ENCODE measurements around the gene COL4A1.

Gene COL4A1

DNA sequence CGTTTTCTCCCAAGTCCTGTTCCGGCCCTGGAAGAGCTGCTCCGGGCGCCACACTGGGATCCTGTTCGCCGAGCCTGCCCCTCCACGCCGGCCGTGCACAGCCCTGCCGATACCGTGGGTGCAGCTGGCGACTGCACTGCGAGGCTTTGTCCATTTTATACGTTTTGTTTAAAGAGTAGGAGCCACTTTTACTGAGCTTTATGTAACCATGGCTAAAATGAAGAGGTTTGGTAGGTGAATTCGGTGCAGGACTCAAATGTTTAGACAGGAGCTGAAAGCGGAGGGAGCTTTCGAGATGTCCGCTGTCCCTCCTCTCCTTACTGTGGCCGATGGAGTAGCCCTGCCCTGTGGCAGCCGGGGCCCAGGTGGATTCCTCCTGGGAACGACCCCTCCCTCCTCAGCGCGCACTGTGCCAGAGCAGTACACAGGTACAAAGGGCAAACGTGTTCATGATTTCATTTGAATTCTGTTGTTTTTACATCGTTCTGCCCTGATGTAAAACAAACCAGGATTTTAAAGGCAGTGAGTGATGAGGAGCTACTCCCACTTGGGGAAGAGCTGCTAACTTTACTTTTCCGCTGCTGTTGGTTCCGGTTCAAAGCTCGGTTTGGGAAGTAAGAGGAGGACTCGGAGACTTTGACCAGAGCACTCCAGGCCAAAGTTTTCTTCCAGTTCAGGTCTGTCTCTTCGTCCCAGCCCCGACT lies 1.9 kb upstream of the COL4A1 start:
- no peak for DNase-seq

DNA sequence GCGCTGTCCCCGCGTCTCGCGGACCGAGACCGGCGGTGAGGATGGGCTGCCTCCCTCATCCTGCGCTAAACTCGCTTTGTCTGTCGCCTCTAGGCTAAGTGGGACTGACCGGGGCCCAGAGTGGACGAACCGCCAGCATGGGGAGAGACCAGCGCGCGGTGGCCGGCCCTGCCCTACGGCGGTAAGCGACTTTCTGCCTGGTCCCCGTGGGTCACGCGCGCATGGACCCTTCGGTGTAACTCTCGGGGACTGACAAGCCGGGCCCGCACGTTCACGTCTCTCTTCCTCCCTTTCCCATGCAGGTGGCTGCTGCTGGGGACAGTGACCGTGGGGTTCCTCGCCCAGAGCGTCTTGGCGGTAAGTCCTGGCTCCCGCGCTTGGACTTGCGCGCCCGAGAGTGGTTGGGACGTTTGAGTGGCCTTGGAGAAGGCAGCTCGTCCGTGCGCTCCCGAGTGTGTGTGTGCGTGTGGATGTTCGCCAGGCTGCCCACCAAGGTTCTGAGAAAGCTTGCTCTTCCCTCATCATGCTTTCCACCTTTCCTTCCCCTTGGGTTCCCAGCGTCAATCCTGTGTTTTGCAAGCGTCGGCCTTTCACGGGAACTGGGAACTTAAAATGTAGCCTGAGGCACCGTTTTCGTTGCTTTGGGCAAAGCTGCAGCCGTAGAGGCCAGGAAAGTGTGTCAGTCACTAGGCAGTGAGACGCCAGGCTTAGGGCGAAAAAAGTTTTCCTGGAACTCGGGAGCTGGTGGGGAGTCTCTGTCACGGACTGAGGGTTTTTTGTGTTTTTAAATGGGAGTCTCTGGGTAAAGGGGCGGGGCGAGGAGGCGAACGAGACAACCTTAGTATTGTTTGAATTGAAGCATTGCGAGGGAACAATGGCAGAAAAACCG lies 1.1 kb upstream of the COL4A1 start:
- DNase-seq, result no peak

GRCh38 chr13:110306340-110306959 lies 507 bp downstream of the COL4A1 start:
- no peak for DNase-seq

GRCh38 chr13:110305949-110306339 lies 1.0 kb downstream of the COL4A1 start:
- no peak for DNase-seq

DNA sequence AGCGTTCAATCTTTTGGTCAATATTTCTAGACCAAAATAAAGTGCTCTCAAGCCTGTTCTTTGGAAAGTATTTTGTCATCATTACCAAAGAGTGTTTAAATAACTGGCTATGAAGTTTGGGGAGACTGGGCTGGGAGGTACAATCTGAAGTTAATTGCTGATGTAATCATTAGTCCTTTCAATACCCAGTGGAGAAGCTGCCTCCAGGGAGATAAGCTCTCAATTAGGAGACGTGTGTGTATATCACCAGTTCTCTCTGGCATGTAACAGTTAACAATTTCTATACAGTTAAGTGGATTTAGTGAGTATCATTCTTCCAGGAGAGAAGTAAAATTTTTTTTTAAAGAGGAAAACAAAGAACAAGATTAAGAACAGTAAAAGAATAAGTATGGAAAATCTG lies 1.4 kb downstream of the COL4A1 start:
- no peak for DNase-seq

- DNase-seq, result no peak
These were observed 2.0 kb downstream of the COL4A1 start for GRCh38 chr13:110305001-110305400.

DNA sequence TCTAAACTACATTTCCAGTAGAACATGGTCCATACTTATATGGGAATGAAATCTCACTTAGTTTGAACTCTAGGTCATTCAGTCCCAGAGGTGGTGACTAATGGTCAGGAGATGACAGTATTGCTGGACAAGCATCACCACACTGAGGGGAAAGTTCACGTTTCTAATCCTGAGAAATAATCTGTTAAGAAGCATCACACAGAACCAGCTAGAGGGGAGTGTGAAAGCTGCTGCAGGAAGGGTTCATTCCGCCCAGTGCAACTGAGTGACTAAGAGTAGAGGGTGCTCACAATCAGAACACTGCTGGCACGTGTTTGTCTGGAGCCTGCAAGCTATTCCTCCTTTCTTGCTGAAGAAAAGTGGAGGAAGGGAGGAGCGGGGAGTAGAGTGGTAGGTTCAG lies 2.7 kb downstream of the COL4A1 start:
- no peak for DNase-seq

- DNase-seq, result no peak
These were observed 3.3 kb downstream of the COL4A1 start for GRCh38 chr13:110303644-110304043.

GRCh38 chr13:110302997-110303396 lies 4.0 kb downstream of the COL4A1 start:
- DNase-seq, result no peak

DNA sequence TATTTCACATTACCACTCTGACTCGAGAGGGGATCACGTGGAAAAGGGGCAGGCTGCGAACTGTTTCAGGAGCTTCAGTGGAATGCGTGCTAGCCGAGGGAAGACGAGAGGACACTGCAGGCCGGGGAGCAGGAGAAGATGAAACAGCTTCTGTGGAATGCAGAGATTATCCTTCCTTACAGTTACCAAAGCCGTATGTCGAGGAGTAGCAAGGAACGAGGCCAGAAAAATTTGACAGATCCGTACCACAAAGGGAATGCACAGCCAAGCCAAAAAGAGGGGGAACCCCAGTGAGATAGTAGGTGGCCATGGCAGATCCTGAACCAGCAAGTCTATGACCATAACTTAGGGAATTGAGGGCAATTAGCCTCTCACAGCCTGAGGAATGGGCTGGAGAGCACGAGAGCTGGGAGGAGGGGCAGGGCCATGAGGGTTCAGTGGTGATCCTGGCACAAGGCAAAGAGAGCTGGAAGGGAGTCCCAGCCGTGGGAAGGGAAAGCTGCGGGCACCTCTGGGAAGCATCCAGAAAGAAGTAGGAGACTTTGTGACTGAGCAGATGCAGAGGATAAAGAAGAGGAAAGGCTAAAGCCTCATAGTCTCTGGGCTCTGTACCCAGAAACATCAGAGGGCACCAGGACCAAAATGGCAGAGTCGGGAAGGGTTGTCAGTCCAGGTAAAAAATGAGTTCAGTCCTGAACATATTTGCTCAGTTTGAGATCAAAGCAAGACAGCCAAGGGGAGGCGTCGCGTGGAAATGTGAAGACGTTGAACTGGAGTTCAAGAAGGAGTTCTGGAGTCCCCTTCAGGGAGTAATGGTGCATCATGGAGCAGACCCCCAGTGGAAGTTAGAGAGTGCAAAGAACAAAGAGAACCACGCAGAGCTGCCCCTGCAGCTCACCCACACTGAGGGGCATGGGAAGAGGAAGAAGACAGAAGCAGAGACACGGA lies 5.1 kb downstream of the COL4A1 start:
- no peak for DNase-seq

DNA sequence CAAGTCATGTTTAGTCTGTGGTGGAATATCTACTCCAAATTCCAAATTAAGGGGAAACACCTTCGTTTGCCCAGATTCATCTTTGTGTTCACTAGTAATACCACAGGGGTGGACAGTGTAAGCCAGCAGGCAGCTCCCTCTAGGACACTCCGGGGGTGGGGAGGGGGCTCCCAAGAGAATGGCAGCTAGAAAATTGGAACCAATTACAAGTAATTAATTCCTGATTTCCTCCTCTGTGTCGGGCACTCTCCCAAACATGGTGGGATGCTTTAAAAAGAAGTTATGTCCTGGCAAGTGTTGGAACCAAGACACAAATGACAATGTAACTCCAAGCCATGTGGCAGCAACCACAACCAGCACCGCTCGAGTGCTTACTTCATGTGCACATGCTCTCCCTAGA lies 5.9 kb downstream of the COL4A1 start:
- no peak for DNase-seq

DNA sequence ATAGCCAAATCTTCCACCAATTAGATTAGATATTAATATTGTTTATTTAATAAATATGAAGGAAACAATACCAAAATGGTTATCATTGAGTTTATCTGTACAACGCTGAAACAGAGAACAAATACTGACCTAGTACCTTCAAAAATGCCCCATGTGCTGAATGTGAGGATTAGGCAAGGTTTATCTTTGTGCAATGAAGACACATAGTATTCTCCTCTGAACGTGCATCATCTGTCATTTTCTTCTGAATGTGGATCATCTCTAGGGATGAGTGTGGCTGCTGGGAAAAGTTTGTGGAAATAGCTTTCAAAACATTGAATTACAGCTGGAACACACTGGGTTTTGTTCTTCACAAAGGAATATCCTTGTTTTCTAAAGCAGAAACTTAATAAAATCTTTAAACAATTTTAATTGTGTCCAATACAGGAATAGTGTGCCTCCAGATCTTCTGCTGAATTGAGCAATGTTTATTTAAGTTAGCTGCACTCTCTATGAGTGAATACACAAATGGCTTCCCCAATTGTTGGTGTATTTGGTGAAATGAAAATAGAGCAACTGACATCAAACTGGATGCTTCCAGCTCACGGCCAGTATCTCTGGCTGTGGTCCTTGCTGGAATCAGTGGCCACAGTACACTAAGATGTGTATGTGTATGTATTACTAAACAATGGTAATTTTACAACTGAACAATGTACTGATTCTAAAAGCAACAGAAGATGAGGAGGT lies 6.7 kb downstream of the COL4A1 start:
- DNase-seq, result no peak

GRCh38 chr13:110299283-110299840 lies 7.6 kb downstream of the COL4A1 start:
- DNase-seq, result no peak

- DNase-seq, result no peak
These were observed 8.3 kb downstream of the COL4A1 start for GRCh38 chr13:110298505-110299282.

DNA sequence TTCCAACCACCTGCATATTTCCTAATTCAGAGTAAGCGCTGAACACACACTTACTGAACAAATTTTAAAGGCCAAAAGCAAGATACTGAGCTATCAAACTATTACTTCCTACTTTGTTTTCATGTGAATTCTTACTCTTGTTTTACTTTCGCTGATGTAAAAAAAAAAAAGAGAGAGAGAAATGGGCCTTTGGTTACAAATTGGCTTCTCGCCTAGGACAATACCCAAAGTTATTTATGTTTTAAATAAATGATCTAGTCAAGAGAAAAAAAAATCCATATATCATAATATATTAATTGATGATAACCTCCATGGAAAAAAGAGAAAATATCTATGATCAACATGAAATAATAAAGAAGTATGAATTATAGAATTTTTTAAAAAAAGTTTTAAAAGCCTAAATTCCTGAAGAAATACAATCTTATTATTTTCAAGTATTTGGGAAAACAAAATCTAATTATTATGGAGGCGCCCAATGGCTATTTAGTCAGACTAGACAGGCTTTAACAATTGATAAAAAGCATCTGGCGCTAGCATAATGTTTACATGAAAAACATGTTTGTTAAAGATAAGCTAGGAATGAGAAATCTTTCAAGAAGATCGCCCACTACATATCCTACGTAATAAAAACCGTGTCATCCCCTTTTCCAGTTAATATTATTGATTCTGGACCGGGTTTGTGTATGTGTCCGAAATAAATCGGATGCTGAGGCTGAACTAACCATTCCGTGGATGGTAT lies 9.0 kb downstream of the COL4A1 start:
- DNase-seq, result no peak

DNA sequence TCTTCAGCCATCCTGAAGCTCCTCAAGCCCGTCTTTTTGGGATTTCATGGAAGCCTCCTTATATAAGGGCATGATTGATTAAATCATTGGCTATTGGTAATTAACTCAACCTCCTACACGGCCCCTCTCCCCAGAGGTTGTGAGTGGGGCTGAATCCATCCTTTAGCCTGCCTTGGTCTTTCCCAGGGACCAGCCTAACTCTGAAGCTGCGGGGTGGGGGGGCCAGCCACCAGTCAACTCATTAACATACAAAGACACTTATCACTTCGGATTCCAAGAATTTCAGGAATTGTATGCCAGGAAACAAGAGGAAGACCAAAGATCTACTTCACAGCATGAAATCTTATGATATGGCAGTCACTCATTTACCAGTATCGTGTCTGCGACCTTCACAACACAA lies 9.9 kb downstream of the COL4A1 start:
- DNase-seq, result no peak

- no peak for DNase-seq
These were observed 12.3 kb downstream of the COL4A1 start for GRCh38 chr13:110294622-110295021.

GRCh38 chr13:110294146-110294545 lies 12.8 kb downstream of the COL4A1 start:
- DNase-seq, result no peak

DNA sequence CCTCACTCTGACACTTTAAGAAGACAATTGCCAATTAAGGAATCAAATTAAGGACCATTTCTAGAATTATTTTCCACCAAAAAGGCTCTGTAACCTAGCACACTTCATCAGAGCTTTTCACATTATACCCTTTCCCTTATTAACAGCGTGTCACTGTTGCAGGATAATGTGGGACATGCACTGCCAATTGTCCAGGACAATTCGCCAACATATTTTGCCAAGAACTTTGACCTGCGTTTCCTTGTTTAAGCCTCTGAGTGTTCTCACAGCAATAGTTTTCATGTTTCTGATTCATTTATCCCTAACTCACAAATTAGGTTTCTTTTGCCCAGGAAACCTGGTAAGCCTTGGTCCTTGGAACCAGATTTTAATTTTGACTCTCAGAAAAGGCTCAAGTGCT lies 13.3 kb downstream of the COL4A1 start:
- no peak for DNase-seq

GRCh38 chr13:110293037-110293436 lies 13.9 kb downstream of the COL4A1 start:
- no peak for DNase-seq

All from SW 1271 (cell line).